ENCODE measurements around the gene TSC22D3.

DNA sequence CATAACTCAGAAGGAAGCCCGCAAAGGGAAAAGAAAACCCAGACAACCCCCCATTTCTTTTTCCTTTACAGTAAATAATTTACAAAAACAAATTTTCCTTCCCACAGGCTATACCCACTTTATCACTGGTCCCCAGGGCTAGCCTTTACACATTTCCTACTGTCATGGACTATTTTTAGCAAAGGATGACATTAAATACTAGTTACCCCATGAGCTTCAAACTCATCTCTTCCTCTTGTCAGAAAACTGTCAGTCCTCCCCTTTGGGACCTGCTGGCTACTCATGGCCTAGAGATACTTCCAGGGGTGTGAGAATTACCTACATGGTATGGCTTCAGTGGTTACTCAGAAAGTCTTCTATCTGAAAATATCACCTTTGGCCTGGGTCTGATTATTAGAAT is 11.9 kb downstream of the TSC22D3 start:
- TF ChIP-seq POLR2A (IDR thresholded peaks at IDR 0.05; ENCODE audit: low read depth, low read length), result no peak
- no peak for TF ChIP-seq POLR2AphosphoS5 (IDR thresholded peaks at IDR 0.05; ENCODE audit: low read depth, low read length)
